SK-N-SH treated with all-trans-retinoic acid at 6 μM for 48 hours (cell line): ENCODE measurements around the gene ISLR.

Experiments used
- ARNTL ChIP-seq: fragments of 450-650 bp; formaldehyde crosslinking; IDR thresholded peaks from 2 replicates; pipeline ENCODE4 v1.5.0; 2020; ENCODE audit warnings: low read depth, mild to moderate bottlenecking, moderate library complexity, borderline replicate concordance
- PATZ1 ChIP-seq: fragments of 250-450 bp; sonication (Bioruptor Pico); IDR thresholded peaks from 2 replicates; pipeline ENCODE4 v1.8.0; 2020; ENCODE audit warnings: mild to moderate bottlenecking, moderate library complexity, borderline replicate concordance
- RARB ChIP-seq: fragments of 250-450 bp; sonication (Bioruptor Pico); IDR thresholded peaks from 2 replicates; pipeline ENCODE4 v1.8.0; 2021; ENCODE audit warnings: mild to moderate bottlenecking, moderate library complexity
- TSHZ2 ChIP-seq: fragments of 250-450 bp; sonication (Bioruptor Pico); IDR thresholded peaks from 2 replicates; pipeline ENCODE4 v1.5.0; 2020; ENCODE audit warnings: mild to moderate bottlenecking, moderate library complexity
- ZFP3 ChIP-seq: fragments of 250-450 bp; sonication (Bioruptor Pico); IDR thresholded peaks from 2 replicates; pipeline ENCODE4 v1.5.0; 2020; ENCODE audit warnings: mild to moderate bottlenecking, moderate library complexity
- ZNF70 ChIP-seq: fragments of 450-650 bp; formaldehyde crosslinking; IDR thresholded peaks from 2 replicates; pipeline ENCODE4 v1.5.0; 2020; ENCODE audit warnings: mild to moderate bottlenecking, moderate library complexity
- TF ChIP-seq, protein P1 (sequence below): fragments of 250-450 bp; sonication (Bioruptor Pico); IDR thresholded peaks from 2 replicates; pipeline ENCODE4 v1.5.1; 2020; ENCODE audit warnings: low read depth, mild to moderate bottlenecking, moderate library complexity

- TF ChIP-seq, protein P1, sequence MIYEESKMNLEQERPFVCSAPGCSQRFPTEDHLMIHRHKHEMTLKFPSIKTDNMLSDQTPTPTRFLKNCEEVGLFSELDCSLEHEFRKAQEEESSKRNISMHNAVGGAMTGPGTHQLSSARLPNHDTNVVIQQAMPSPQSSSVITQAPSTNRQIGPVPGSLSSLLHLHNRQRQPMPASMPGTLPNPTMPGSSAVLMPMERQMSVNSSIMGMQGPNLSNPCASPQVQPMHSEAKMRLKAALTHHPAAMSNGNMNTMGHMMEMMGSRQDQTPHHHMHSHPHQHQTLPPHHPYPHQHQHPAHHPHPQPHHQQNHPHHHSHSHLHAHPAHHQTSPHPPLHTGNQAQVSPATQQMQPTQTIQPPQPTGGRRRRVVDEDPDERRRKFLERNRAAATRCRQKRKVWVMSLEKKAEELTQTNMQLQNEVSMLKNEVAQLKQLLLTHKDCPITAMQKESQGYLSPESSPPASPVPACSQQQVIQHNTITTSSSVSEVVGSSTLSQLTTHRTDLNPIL (CRISPR knock-in tag), result peak; percentile 99
- TF ChIP-seq ZNF70 (CRISPR knock-in tag) (no peak), TSHZ2 (peak; percentile 62; the same call in 1 of the 2 replicates), RARB (no peak), PATZ1 (CRISPR knock-in tag) (peak; percentile 81; the same call in 1 of the 2 replicates), ZFP3 (0 out of 2 replicates have a peak, but pooled peaks have one; percentile 54), ARNTL (no peak)
Measured at GRCh38 chr15:74209997-74210671, 36.6 kb downstream of the ISLR start.
